ENCODE data around the gene ANKRD30BL. TPM values are rescaled to one million over a fixed set of nuclear protein-coding genes. Genes with fewer than 3 reads are reported as not detected.
"Not testable (repeated sequence)": the region's sequence is repeated elsewhere in the genome, so short reads cannot be mapped to it uniquely, and the experiment has no call there.

Gene ANKRD30BL, protein sequence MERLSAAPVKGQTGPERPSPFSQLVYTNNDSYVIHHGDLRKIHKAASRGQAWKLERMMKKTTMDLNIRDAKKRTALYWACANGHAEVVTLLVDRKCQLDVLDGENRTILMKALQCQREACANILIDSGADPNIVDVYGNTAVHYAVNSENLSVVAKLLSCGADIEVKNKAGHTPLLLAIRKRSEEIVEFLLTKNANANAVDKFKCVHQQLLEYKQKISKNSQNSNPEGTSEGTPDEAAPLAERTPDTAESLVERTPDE
- total RNA-seq: 1 to 10 TPM in 1 of 3 donors, not detected in 2; 1.5 TPM

DNA sequence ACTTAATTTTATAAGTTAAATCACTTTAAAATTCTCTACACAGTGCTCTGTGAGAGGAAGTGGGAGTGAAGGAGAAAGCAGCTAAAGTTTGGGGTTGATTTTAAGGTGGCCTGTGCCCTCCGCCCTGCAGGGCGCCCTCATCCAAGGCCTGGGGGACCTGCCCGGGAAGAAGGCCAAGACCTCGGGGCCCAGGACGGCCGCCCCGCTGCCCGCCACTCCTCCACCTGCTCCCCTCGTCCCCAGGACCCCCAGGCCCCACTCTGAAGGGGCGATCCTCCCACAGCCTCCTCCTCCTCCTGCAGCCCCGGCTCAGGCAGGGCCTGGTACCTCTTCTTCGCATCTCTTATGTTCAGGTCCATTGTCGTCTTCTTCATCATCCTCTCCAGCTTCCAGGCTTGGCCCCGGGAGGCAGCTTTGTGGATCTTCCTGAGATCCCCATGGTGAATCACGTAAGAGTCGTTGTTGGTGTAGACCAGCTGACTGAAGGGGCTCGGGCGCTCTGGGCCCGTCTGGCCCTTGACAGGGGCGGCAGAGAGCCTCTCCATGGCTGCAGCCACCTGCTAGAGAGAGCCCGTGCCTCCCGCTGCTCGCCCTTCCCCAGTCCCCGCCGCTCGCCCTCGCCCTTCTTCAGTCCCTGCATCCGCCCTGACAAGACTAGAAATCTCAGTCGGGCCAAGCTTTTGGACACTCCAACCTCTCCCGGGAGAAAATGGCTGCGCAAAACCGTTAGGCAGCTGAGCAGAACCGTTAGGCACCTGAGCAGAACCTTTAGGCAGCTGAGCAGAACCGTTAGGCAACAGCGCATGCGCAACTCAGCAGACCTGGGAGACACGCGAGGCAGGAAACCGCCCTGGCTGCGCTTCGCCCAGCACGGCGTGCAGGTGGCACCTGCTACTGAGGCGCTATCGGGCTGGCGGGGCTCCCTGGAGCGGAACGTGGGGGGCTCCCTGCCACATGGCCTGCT is at the start of gene ANKRD30BL:
TSS of gene ANKRD30BL (minus strand) at position 792 of the 964 bp plus-strand sequence. CDS start at position 545, 247 bp downstream.
- H3K27me3 ChIP-seq; H3K4me1 ChIP-seq; DNase-seq (ENCODE audit: low spot score in 2 of 2); intact Hi-C loops (cut with DNase I; ENCODE audit: low total_unique reads); H3K9me3 ChIP-seq; H3K36me3 ChIP-seq; H3K4me3 ChIP-seq; H3K27ac ChIP-seq: not testable (repeated sequence)

DNA sequence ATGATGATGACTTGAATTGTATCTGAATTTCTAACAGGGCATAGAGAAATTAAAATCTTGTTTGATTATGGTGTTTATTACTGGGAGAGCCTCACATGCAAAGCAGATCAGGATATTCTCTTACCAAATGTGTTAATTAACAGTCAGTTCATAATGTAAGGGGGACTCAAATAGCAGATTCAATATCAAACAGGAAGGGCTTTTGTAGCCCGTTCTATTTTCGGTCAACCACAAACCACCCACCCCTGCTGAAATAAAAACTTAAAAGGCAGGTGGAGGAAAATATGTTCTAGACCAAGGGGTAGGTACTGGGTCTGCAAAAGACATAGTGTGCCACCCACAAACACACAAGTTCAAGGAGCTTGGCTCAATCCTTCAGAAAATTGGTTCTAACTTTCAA is 41.1 kb upstream of the ANKRD30BL start:
- H3K9me3 ChIP-seq; H3K36me3 ChIP-seq; H3K27me3 ChIP-seq; intact Hi-C loops (cut with DNase I; ENCODE audit: low total_unique reads); H3K4me3 ChIP-seq; H3K4me1 ChIP-seq; DNase-seq (ENCODE audit: low spot score in 2 of 2); H3K27ac ChIP-seq: not testable (repeated sequence)

DNA sequence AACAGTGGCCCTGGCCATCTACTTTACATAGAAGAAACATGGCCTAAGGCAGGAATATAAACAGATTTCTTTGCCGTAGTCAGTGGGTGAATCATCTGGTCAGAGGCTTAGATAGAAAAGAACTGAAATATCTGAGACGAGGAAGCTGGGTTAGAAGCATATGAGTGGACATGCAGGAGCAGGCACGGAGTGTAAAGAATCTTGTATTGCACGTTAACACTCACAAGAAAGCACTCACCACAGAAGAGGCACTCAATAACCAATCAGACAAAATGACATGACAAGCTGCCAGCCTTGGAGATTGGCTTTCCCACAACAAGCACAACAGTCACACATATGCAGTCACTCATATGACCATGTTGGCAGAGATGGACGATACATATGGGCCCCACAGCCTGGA is 31.1 kb upstream of the ANKRD30BL start:
- DNase-seq (ENCODE audit: low spot score in 2 of 2); H3K27ac ChIP-seq; H3K36me3 ChIP-seq; H3K4me3 ChIP-seq; intact Hi-C loops (cut with DNase I; ENCODE audit: low total_unique reads); H3K27me3 ChIP-seq; H3K9me3 ChIP-seq; H3K4me1 ChIP-seq: not testable (repeated sequence)

DNA sequence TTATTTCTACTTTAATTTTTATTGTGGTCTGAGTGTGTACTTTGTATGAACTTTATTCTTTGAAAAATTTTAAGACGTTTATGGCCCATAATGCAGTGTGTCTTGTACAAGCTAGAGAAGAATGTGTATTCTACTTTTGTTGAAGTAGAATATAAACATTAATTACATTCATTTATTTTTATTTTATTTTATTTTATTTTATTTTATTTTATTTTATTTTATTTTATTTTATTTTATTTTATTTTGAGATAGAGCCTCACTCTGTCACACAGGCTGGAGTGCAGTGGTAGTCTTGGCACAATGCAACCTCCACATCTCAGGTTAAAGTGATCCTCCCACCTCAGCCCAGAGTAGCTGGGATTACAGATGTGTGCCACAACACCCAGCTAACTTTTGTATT is 5.3 kb upstream of the ANKRD30BL start:
- H3K27me3 ChIP-seq; intact Hi-C loops (cut with DNase I; ENCODE audit: low total_unique reads); H3K4me3 ChIP-seq; H3K4me1 ChIP-seq; H3K36me3 ChIP-seq; H3K27ac ChIP-seq; H3K9me3 ChIP-seq; DNase-seq (ENCODE audit: low spot score in 2 of 2): not testable (repeated sequence)

DNA sequence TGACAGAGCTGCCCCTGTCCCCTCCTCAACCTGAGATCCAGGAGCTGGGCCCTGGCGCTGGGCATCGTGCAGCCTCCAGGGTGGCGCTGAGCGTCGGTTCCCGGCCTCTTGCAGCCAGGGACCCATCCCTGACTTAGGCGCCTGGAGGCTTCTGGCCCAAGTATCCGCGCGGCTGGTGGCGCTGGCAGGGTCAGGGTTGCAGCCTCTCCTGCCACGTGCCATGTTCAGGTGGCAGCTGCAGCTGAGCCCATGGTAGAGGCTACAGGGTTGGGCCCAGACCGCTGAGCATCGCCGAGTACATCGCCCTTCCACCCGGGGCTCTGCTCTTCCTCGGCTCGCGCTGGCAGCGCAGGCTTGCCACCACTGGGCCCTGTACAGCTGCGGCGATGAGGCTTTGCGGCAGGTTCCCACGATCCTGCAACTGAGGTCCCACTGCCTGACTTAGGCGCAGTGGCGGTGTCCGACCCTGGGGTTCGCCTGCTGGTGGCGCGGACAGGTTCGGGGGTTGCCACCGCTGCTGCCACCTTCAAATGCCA is 441 bp upstream of the ANKRD30BL start:
- H3K27ac ChIP-seq; intact Hi-C loops (cut with DNase I; ENCODE audit: low total_unique reads); H3K4me3 ChIP-seq; H3K4me1 ChIP-seq; H3K27me3 ChIP-seq; H3K9me3 ChIP-seq; DNase-seq (ENCODE audit: low spot score in 2 of 2); H3K36me3 ChIP-seq: not testable (repeated sequence)

DNA sequence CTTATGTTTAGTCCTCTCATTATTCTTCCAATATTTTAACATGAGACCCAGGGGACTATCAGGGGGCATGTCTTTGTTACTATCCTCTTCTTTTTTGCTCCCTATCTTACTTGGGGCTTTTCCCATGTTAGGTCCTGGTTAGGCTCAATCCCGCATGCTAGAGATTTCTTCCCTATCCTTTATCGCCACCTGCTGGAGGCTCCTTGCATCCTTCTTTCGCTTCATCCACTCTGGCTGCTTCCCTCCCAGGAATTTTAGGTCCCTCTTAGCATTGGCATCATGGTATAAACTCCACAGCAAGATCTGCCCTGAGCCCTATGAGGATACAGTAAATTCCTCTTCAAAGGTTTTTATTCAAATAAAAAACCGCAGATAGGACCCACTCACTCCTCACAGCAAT is 15.0 kb downstream of the ANKRD30BL start:
- H3K9me3 ChIP-seq; H3K27me3 ChIP-seq; intact Hi-C loops (cut with DNase I; ENCODE audit: low total_unique reads); H3K4me3 ChIP-seq; H3K36me3 ChIP-seq; H3K4me1 ChIP-seq; H3K27ac ChIP-seq: not testable (repeated sequence)
- TF ChIP-seq, protein P1, sequence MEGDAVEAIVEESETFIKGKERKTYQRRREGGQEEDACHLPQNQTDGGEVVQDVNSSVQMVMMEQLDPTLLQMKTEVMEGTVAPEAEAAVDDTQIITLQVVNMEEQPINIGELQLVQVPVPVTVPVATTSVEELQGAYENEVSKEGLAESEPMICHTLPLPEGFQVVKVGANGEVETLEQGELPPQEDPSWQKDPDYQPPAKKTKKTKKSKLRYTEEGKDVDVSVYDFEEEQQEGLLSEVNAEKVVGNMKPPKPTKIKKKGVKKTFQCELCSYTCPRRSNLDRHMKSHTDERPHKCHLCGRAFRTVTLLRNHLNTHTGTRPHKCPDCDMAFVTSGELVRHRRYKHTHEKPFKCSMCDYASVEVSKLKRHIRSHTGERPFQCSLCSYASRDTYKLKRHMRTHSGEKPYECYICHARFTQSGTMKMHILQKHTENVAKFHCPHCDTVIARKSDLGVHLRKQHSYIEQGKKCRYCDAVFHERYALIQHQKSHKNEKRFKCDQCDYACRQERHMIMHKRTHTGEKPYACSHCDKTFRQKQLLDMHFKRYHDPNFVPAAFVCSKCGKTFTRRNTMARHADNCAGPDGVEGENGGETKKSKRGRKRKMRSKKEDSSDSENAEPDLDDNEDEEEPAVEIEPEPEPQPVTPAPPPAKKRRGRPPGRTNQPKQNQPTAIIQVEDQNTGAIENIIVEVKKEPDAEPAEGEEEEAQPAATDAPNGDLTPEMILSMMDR (IDR thresholded peaks at IDR 0.05): peak in 2 of 3 donors; percentile 57 to 61
- peak; percentile 22 to 53 for DNase-seq (ENCODE audit: low spot score in 2 of 2)

All from breast epithelium (tissue), 4 donors.